ENCODE measurements around the gene CTDSP1.

The CTDSP1 gene

GRCh38 chr2:218427741-218428140, 28.1 kb downstream of the CTDSP1 start:
- no peak for DNase-seq

GRCh38 chr2:218428846-218429558, 29.3 kb downstream of the CTDSP1 start:
- no peak for DNase-seq

GRCh38 chr2:218429911-218430692, 30.4 kb downstream of the CTDSP1 start:
- no peak for DNase-seq

GRCh38 chr2:218430721-218431120, 31.1 kb downstream of the CTDSP1 start:
- no peak for DNase-seq

- DNase-seq, result no peak
These were observed 32.2 kb downstream of the CTDSP1 start for GRCh38 chr2:218431878-218432277.

GRCh38 chr2:218432676-218433365, 33.2 kb downstream of the CTDSP1 start:
- no peak for DNase-seq

GRCh38 chr2:218434456-218434855, 34.8 kb downstream of the CTDSP1 start:
- no peak for DNase-seq

- no peak for DNase-seq
These were observed 35.6 kb downstream of the CTDSP1 start for GRCh38 chr2:218435003-218435982.

- no peak for DNase-seq
These were observed 37.3 kb downstream of the CTDSP1 start for GRCh38 chr2:218436992-218437391.

GRCh38 chr2:218437969-218438368, 38.3 kb downstream of the CTDSP1 start:
- no peak for DNase-seq

GRCh38 chr2:218438596-218438995, 38.9 kb downstream of the CTDSP1 start:
- DNase-seq, result no peak

GRCh38 chr2:218444692-218445357, 45.2 kb downstream of the CTDSP1 start:
- no peak for DNase-seq

GRCh38 chr2:218445602-218446001, 45.9 kb downstream of the CTDSP1 start:
- no peak for DNase-seq

GRCh38 chr2:218446547-218446946, 46.9 kb downstream of the CTDSP1 start:
- no peak for DNase-seq

GRCh38 chr2:218447072-218447471, 47.4 kb downstream of the CTDSP1 start:
- no peak for DNase-seq

- DNase-seq, result peak in 2 of 3 experiments; percentile 15 to 25
These were observed 49.3 kb downstream of the CTDSP1 start for GRCh38 chr2:218448934-218449333.

GRCh38 chr2:218452079-218452478, 52.4 kb downstream of the CTDSP1 start:
- DNase-seq, result no peak

All from NCI-H1417 (cell line).